WTC11 (cell line): ENCODE measurements around the gene KRT9. TPM values are rescaled to one million over a fixed set of nuclear protein-coding genes. Genes with fewer than 3 reads are reported as not detected.
A peak's percentile ranks its signal among the peaks of the same experiment; 100 is the strongest.

Experiments
- ATAC-seq: fragments of 200-7000 bp; cut with Tn5 transposase; 2 replicates; pipeline ENCODE4 v1.10.0; 2021; ENCODE audit warnings: mild to moderate bottlenecking, moderate library complexity
- CTCF ChIA-PET: fragments of 300-600 bp; sonication (Branson Sonifier 250); formaldehyde crosslinking; loops from one replicate; lab custom pipeline; 2021; ENCODE audit warnings: antibody characterized with exemption; lab: Charles Lee
- POLR2A ChIA-PET: fragments of 350-600 bp; sonication (Branson Sonifier 250); formaldehyde crosslinking; loops from one replicate; lab custom pipeline; 2021; ENCODE audit warnings: antibody characterized with exemption; lab: Charles Lee
- DNase-seq: peaks from one replicate; pipeline ENCODE4 v3.0.0; 2021; ENCODE audit warnings: low spot score
- H3K27ac Mint-ChIP-seq: 2 replicates; pipeline ENCODE4 v1.8.0; 2021; ENCODE audit warnings: mixed read lengths
- H3K27me3 Mint-ChIP-seq: 2 replicates; pipeline ENCODE4 v1.8.0; 2021; ENCODE audit warnings: low read depth, mild to moderate bottlenecking, moderate library complexity, mixed read lengths
- H3K36me3 Mint-ChIP-seq: 2 replicates; pipeline ENCODE4 v1.8.0; 2021; ENCODE audit warnings: mixed read lengths
- H3K4me1 Mint-ChIP-seq: 2 replicates; pipeline ENCODE4 v1.8.0; 2022; ENCODE audit warnings: mixed read lengths
- H3K4me3 Mint-ChIP-seq: 2 replicates; pipeline ENCODE4 v1.8.0; 2021; ENCODE audit warnings: mild to moderate bottlenecking, moderate library complexity, mixed read lengths
- H3K9me3 Mint-ChIP-seq: 2 replicates; pipeline ENCODE4 v1.8.0; 2021; ENCODE audit warnings: mixed read lengths
- ATF6 ChIP-seq: sonication (generic); formaldehyde crosslinking; IDR thresholded peaks from 2 replicates; pipeline ENCODE4 v1.8.1; 2023; ENCODE audit warnings: mild to moderate bottlenecking, missing genetic modification reagents
- ESRRA ChIP-seq: sonication (generic); formaldehyde crosslinking; IDR thresholded peaks from 2 replicates; pipeline ENCODE4 v1.8.1; 2022; ENCODE audit warnings: mild to moderate bottlenecking, missing genetic modification reagents, borderline replicate concordance
- ETV6 ChIP-seq: sonication (generic); formaldehyde crosslinking; IDR thresholded peaks from 2 replicates; pipeline ENCODE4 v1.8.1; 2022; ENCODE audit warnings: mild to moderate bottlenecking, missing genetic modification reagents
- FOXK1 ChIP-seq: sonication (generic); formaldehyde crosslinking; IDR thresholded peaks from 2 replicates; pipeline ENCODE4 v1.8.0; 2022; ENCODE audit warnings: mild to moderate bottlenecking, moderate library complexity, missing genetic modification reagents
- HMGXB4 ChIP-seq: sonication (generic); formaldehyde crosslinking; IDR thresholded peaks from 2 replicates; pipeline ENCODE4 v1.8.1; 2023; ENCODE audit warnings: mild to moderate bottlenecking, moderate library complexity, missing genetic modification reagents
- MAX ChIP-seq: sonication (generic); formaldehyde crosslinking; IDR thresholded peaks from 2 replicates; pipeline ENCODE4 v1.8.0; 2022; ENCODE audit warnings: mild to moderate bottlenecking, missing genetic modification reagents
- MYBL2 ChIP-seq: sonication (generic); formaldehyde crosslinking; IDR thresholded peaks from 2 replicates; pipeline ENCODE4 v1.8.1; 2023; ENCODE audit warnings: mild to moderate bottlenecking, moderate library complexity, missing genetic modification reagents
- NFATC4 ChIP-seq: fragments of 250-450 bp; sonication (Bioruptor Pico); IDR thresholded peaks from 2 replicates; pipeline ENCODE4 v1.9.0; 2021; ENCODE audit warnings: mild to moderate bottlenecking
- SMAD3 ChIP-seq: sonication (generic); formaldehyde crosslinking; IDR thresholded peaks from 2 replicates; pipeline ENCODE4 v1.8.0; 2022; ENCODE audit warnings: missing genetic modification reagents, mild to moderate bottlenecking, borderline replicate concordance
- ZBTB21 ChIP-seq: sonication (generic); formaldehyde crosslinking; IDR thresholded peaks from 2 replicates; pipeline ENCODE4 v1.8.1; 2023; ENCODE audit warnings: mild to moderate bottlenecking, missing genetic modification reagents, borderline replicate concordance
- ZNF232 ChIP-seq: sonication (generic); formaldehyde crosslinking; IDR thresholded peaks from 2 replicates; pipeline ENCODE4 v1.8.0; 2022; ENCODE audit warnings: mild to moderate bottlenecking, missing genetic modification reagents
- ZNF423 ChIP-seq: fragments of 250-450 bp; sonication (Bioruptor Pico); IDR thresholded peaks from 2 replicates; pipeline ENCODE4 v2.1.2; 2022; ENCODE audit warnings: mild to moderate bottlenecking, moderate library complexity
- total RNA-seq: library from RNA; stranded (reverse); gene quantifications from 3 replicates; pipeline ENCODE4 v1.2.3, GENCODE V29; 2021
- TF ChIP-seq, protein P1 (sequence below): sonication (generic); formaldehyde crosslinking; IDR thresholded peaks from 2 replicates; pipeline ENCODE4 v1.8.0; 2023; ENCODE audit warnings: missing genetic modification reagents, mild to moderate bottlenecking, borderline replicate concordance

The KRT9 gene
- total RNA-seq, 1 experiment from 2014 or later = not detected

- ChIA-PET POLR2A (interaction anchor here (0.6 kb wide), 2 partner anchors 527 to 609 kb away, joined by 3 read pairs; no protein-coding TSS in a partner anchor), CTCF (interaction anchor here (0.5 to 1.0 kb wide), 3 partner anchors 41 to 113 kb away, joined by 3 read pairs; no protein-coding TSS in a partner anchor)
- Mint-ChIP-seq H3K4me3 (no peak overlapping the region), H3K9me3 (peaks cover 9% of the 10 kb centered on the region), H3K27me3 (no peaks in the 10 kb centered on the region)
- DNase-seq = no peak
- TF ChIP-seq MAX (CRISPR knock-in tag) = no peak
- TF ChIP-seq, protein P1, sequence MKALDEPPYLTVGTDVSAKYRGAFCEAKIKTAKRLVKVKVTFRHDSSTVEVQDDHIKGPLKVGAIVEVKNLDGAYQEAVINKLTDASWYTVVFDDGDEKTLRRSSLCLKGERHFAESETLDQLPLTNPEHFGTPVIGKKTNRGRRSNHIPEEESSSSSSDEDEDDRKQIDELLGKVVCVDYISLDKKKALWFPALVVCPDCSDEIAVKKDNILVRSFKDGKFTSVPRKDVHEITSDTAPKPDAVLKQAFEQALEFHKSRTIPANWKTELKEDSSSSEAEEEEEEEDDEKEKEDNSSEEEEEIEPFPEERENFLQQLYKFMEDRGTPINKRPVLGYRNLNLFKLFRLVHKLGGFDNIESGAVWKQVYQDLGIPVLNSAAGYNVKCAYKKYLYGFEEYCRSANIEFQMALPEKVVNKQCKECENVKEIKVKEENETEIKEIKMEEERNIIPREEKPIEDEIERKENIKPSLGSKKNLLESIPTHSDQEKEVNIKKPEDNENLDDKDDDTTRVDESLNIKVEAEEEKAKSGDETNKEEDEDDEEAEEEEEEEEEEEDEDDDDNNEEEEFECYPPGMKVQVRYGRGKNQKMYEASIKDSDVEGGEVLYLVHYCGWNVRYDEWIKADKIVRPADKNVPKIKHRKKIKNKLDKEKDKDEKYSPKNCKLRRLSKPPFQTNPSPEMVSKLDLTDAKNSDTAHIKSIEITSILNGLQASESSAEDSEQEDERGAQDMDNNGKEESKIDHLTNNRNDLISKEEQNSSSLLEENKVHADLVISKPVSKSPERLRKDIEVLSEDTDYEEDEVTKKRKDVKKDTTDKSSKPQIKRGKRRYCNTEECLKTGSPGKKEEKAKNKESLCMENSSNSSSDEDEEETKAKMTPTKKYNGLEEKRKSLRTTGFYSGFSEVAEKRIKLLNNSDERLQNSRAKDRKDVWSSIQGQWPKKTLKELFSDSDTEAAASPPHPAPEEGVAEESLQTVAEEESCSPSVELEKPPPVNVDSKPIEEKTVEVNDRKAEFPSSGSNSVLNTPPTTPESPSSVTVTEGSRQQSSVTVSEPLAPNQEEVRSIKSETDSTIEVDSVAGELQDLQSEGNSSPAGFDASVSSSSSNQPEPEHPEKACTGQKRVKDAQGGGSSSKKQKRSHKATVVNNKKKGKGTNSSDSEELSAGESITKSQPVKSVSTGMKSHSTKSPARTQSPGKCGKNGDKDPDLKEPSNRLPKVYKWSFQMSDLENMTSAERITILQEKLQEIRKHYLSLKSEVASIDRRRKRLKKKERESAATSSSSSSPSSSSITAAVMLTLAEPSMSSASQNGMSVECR = no peak
- no peak for TF ChIP-seq ZBTB21 (CRISPR knock-in tag)
- TF ChIP-seq ZNF232 = no peak
- TF ChIP-seq HMGXB4 (CRISPR knock-in tag) = no peak
- TF ChIP-seq SMAD3 = no peak
- TF ChIP-seq ZNF423 (CRISPR knock-in tag) = no peak
- no peak for TF ChIP-seq NFATC4
- TF ChIP-seq ETV6 (CRISPR knock-in tag) = no peak
- TF ChIP-seq, all 79 proteins: peak for 0
- Mint-ChIP-seq H3K27ac (no peak overlapping the region), H3K36me3 (peaks cover 3% of the 10 kb centered on the region), H3K4me1 (peaks cover 38% of the 10 kb centered on the region)
- no peak for ATAC-seq
These were observed 29.5 kb downstream of the KRT9 start for GRCh38 chr17:41542357-41542756.

DNA sequence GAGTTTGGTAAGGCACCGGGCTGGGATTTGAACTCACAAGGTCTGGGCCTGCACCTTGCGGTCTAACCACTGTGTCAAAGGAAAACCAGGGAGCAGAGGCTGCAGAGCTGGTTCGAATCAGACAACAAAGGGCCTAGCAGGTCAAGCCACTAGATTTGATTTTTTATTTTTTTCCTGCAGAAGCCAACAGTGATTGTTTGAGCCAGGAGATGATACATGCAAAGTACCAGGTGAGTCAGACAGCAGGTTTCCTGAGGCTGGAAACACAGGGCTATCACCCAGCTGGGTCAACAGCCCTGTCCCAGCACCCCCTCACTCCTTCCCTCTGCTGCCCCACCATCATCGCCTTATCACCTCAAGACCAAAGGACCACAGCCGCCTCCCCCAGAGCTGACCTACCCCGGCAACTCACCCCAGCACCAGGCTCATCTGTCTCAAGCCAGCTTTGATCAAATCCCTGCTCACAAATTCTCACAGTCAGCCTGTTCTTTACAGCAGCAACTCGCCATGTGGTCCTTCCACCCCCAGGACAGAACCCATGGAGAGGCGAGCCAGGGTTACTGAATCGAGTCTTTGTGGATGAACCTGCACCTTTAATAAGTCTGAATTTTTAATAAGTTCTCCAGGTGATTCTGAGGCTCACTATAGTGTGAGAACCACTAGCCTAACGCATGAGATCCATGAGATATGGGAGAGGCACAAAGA is 30.8 kb downstream of the KRT9 start:
- H3K27me3 Mint-ChIP-seq = no peaks in the 10 kb centered on the region
- DNase-seq (no peak), ATAC-seq (no peak)
- no peaks in the 10 kb centered on the region for H3K9me3 Mint-ChIP-seq
- no peak overlapping the region for H3K4me3 Mint-ChIP-seq
- no peaks in the 10 kb centered on the region for H3K36me3 Mint-ChIP-seq
- ChIA-PET POLR2A (interaction anchor here (1.2 kb wide), 1 partner anchor 13 kb away, joined by 8 read pairs; the partner anchor contains the start of gene KRT19), CTCF (interaction anchor here (0.8 to 2.2 kb wide), 7 partner anchors 8 to 127 kb away, joined by 3 to 36 read pairs (median 8); no protein-coding TSS in a partner anchor)
- peak overlapping the region; percentile 27; the same call in 1 of the 2 replicates for H3K27ac Mint-ChIP-seq
- peaks cover 45% of the 10 kb centered on the region for H3K4me1 Mint-ChIP-seq
- TF ChIP-seq FOXK1 (CRISPR knock-in tag) = no peak
- TF ChIP-seq ATF6 (CRISPR knock-in tag) = no peak
- TF ChIP-seq MYBL2 (CRISPR knock-in tag) = no peak
- no peak for TF ChIP-seq SMAD3
- TF ChIP-seq ESRRA (CRISPR knock-in tag) = no peak
